SW 1271 (cell line): ENCODE data around the gene CHMP2B.
"Not testable (repeated sequence)": the region's sequence is repeated elsewhere in the genome, so short reads cannot be mapped to it uniquely, and the experiment has no call there.

Source experiments
- DNase-seq, 2 experiments: peaks; one replicate each; lab custom pipeline; 2025; lab: John Stamatoyannopoulos, UW

The CHMP2B gene

DNA sequence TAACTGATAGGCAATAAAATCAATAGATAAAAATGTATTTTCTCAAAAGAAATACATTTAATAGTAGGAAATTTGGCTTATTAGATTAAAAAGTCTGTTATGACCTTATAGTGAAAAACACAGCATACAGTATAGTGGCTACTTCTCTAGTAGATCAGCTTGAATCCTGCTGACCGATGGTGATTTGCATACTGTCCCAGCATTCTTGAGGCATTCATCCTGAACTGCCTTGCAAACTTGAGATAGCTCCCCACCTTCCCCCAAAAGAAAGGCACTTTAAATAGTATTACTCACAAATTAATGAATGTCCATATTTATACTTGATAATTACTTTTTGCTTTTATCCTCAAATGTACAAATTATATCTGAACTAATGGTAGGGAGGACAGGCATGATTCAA lies 6.7 kb downstream of the CHMP2B start:
- DNase-seq: no peak

DNA sequence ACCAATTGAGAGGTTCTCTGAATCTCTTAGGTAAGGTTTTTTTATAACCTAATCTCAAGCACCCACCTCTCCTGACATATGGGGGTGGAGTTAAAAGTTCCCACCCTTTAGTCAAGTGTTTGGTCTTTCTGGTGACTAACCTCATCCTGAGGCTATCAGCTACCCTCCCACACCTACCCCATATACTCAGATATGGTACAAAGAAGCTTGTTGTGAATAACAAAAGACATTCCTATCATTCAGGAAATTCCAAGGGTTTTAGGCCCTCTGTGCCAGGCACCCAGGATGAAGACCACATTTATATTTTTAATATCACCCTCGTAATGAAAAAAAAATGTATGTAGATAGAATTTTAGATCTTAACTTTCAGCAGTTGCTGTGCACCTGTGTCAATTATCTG lies 9.0 kb downstream of the CHMP2B start:
- peak in 1 of 2 experiments; percentile 4 for DNase-seq

DNA sequence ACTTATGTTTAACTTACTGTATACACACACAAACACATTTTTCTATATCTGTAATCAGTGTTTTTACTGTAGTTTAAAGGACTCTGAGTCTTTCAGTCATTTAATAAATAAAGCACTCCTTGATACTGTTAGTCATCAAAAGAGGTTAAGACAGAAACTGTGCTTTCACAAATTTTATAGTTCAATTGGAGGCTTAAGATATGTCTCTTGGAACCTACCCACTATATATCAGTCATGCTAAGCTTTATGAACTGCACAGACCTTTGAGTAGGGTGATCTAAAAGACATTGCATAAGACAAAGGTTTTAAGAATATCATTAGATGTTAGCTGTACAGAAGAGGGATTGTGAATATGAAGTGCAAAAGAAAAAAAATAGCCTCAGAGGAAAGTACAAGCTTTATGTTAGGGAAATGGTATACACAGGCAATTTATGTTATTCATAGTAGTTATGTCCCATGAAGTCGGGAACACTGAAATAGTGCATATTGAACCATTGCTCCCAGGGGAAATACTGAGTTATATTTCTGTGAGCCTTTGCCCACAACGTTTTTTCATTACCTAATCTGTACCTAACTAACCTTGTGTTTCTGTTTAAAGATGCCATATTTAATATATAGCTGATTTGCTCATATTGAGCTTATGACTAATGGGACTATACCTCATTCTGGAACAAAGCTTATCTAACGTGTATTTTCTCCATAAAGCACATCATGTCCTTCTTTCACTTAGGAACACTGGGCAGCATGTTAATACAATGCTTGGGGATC lies 19.7 kb downstream of the CHMP2B start:
- no peak for DNase-seq

DNA sequence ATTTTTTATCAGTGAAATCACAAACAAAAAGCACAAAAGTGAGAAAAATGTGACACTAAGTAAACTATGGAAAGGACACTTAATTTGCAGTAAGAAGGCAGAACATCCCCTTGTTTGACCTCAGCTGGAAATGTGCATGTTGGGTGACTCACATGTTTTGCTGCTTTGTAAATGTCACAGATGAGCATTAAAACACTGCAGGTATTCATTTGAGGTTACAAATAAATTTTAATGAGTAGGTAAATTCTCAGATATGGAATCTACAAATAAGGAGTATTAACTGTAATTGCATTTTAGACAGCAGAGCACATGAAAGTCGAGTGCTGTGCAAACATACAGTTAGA lies 20.3 kb downstream of the CHMP2B start:
- no peak for DNase-seq

DNA sequence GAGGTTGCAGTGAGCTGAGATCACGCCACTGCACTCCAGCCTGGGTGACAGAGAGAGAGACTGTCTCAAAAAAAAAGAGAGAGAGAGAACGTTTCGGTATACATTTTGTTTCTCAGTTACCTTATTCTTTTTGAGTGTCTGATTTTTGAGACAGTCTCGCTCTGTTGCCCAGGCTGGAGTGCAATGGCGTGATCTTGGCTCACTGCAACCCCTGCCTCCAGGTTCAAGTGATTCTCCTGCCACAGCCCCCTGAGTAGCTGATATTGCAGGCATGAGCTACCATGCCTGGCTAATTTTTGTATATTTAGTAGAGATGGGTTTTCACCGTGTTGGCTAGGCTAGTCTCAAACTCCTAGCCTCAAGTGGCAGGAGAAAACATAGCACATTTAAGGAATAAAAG lies 21.1 kb downstream of the CHMP2B start:
- DNase-seq: not testable (repeated sequence)

DNA sequence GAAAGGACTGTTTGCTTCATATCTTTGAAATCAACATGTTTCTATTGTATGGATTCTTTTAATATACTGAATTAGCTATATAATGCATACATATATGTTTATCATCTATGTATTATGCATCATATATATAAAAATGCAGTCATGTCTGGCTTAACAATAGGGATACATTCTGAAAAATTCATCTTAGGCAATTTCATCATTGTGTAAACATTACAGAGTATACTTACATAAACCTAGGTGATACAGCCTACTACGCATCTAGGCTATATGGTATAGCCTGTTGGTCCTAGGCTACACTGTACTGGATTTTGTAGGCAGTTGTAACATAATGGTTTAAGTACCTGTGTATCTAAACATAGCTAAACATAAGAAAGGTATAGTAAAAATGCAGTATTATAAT lies 21.7 kb downstream of the CHMP2B start:
- DNase-seq: no peak

DNA sequence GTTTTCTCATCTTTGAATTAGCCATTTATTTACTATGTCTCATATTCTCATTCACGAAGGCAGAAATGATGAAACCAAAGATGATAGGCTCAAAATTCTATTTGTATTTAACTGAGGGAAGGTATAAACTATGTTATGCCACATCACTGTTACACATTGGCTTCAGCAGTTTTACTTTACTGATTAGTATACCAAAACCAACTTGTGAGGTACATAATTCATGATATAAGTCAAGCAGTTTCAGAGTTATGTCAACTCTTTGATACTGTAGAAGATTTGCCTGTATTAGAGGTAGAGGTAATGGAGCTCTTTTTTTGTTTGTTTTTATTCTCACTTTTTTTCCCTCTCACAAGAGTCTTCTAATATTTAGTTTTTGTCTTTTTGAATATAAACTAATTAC lies 22.9 kb downstream of the CHMP2B start:
- no peak for DNase-seq

DNA sequence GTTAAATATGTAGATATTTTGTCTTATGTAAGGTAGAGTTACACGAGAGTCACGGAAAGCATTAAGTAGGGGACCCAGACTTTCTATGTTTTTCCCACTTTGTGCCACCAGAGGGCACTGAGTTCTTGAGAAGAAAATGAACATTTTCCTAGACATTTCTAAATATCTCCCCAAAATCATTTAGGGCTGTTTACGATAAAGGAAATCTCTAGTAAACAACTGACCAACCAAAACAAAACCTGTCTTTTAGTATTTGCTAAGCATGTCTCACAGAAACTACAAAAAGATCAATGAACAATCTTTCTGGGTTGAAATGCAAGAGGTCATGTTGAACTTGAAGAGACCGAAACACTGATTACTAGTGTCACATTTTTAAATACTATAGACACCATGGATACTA lies 33.2 kb downstream of the CHMP2B start:
- peak; percentile 0 to 31 for DNase-seq

DNA sequence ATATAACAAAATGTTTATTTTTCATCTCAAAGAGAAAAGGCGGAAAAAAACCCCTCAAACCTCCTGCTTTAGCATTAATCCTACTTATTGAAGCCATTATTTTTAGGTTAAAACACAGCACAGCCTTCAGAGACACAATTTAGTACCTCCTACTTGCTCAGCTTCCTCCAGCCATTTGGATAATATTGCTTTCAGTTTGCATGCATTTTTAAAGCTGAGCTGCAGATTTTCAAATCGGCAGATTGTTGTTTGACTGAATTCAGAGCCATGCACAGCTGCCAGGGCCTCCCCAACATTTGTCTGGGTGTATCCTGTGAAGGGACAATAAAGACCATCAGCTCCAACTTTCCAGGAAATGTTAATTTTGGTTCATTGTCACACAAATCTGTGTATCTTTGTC lies 34.8 kb downstream of the CHMP2B start:
- no peak for DNase-seq

DNA sequence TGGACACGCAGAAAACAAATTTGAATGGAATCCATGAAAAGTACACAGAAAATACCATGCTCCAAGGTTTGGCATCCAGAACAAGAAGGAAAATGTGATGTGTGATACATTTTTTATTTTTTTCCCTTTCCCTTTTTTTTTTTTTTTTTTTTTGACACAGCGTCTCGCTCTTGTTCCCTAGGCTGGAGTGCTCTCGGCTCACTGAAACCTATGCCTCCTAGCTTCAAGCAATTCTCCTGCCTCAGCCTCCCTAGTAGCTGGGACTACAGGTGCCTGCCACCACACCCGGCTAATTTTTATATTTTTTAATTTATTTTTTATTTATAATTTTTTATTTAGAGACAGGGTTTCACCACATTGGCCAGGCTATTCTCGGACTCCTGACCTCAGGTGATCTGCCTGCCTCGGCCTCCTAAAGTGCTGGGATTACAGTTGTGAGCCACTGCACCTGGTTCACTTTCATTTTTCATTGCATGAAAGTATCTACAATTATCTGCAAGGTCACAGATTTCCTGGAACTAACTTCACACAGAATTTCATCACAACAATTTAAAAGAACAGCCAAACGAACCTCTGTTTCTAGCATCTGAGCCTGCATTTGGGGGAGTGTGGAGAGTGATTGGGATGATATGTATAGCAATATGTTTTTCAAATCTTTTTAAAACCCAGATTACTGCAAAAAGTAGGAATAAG lies 41.0 kb downstream of the CHMP2B start:
- no peak for DNase-seq

DNA sequence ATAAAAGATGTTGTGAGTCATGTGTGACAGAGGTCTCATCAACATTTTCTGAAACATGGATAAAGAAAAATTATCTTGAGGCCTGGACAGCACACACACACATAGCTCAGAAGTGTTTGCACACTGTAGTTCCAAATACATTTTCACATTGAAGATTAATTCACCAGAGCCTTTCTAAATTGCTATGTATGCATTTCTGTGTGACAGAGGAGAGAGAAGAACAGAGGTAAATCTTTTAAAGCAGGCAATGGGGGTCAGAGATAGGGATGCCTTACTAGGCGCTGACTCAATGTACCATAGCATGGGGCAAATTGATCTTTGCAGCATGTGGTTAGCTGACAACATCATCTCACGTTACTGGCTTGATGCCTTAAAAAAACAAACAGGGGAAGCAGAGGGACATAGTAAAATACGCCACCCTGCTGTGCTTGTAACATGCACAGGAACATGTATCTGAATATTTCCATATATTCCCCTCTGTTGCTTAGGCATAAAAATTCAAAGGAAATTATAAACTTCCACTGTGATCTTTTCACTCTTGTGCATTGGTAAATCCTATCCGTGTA lies 41.6 kb downstream of the CHMP2B start:
- DNase-seq: no peak

DNA sequence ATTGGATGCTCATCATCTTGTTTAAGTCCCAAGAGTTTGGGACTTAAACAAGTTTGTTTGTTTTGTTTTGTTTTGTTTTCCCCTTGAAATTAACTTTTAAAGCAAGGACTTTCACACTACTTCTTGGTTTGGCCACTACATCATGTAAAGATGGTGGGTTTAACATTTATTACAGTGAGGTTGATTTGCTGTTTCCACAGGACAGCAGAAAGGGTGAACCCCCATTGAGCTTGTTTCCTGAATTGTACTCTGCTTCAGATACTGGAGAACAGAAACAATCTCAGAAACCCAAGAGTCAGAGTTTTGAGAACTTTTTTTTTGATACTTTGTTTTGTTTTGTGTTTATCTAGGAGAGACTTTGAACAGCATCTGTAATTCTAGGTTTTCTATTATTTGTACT lies 42.6 kb downstream of the CHMP2B start:
- no peak for DNase-seq

DNA sequence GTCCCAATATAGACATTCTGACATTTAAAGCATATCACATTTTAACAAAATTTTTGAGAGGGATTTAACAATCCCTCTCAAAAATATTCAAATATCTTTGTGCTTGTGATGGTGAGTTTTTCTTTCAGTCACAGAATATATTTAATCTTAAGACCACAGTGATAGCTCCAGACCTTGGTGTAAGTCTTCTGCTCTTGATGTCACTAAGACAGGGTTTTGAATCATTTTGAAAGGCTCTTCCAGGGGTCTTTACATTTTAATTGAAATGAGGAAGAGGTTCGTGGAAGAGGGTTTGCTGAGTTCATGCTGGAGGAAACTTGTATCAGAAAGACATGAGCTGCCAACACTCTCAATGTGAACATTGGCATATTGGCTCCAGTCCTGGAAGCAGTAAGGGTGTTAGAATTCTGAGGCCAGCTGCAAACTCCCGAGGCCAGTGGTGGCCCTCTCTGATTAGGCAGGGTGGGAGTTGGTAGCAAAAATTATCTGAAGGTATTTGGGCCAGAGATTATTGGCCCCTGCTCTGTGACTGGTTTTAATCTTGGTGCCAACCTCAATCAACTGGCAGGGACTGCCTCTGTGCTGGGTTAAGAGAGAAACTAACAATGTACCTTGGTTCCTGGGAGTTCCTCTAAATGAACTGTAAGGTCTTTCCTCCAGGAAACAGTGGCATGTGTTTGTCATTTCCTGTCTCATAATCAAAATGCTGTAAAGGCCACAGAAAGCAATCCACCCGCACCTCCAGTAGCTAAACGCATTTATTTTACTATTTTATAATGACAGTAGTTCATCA lies 44.0 kb downstream of the CHMP2B start:
- DNase-seq: no peak

DNA sequence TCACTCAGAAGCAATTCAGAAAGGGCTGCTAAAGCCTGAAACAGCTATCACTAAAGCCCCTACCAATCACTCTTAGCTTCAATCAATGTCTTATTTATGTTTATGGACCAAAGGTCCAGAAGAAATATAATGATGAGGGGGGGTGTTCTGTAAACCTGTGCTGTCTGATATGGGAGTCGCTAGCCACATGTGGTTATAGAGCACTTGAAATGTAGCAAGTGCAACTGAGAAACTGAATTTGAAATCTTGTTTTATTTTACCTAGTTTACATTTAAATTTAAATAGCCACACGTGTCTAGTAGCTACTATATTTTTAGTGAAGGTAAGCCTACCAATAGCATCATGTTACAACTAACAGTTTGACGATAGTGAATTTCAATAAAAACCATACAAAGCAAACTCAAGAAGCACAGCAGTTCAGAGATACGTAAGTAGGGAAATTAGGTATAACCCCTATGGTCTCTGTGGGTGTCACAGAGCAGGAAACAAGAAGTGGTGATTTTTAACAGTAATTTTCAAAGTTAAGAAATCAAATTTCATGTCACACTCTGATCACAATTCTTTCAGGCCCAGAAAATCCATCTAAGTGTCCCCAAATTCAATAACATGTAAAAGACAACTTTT lies 45.7 kb downstream of the CHMP2B start:
- DNase-seq: no peak

DNA sequence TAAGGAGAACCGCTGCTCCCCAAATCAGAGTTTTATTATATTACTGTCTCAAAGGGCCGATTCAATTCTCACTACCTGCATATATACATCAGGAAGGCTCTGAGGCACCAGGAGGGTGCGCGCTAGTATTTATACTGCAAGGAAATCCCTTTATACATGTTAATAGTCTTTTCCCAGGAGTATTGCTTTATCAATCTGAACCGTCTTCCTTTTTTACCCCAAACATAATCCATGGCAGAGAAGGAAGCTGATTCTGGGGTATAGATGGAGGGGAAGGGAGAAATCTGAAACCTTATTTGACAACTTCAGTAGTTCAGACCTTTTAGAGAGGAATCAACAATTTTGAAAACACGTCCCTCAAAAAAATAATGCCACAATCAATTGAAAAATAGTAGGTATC lies 49.4 kb downstream of the CHMP2B start, which contains the start of gene POU1F1:
Gene POU1F1 (minus strand): TSS at position 101 of the 400 bp plus-strand sequence. CDS start 122 bp downstream, outside the sequence.
- no peak for DNase-seq

DNA sequence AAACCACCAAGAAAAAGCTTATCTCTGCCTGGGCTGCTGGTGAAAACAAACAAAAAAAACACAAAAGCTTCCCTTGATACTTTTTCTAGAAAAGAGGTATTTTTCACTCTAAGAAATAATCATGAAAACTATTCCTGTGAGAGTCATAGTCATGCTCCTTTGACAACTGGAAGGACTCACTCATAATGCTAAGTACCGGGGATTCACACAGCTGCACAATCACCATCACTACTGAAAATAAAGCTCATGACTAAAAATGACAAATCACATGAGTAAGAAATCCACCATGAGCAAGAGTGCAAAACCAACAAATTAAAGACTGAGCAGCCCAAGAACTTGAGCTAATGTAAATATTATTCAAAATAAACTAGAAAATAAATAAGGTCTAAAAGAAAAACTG lies 59.9 kb downstream of the CHMP2B start:
- DNase-seq: no peak

DNA sequence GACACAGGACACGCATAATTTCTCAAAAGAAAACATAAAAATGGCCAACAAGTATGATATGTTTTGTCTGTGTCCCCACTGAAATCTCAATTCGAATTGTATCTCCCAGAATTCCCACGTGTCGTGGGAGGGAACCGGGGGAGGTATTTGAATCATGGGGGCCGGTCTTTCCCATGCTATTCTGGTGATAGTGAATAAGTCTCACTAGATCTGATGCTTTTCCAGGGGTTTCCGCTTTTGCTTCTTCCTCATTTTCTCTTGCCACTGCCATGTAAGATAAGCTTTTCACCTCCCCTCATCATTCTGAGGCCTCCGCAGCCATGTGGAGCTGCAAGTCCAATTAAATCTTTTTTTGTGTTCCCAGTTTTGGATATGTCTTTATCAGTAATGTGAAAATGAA lies 61.3 kb downstream of the CHMP2B start:
- DNase-seq: no peak

DNA sequence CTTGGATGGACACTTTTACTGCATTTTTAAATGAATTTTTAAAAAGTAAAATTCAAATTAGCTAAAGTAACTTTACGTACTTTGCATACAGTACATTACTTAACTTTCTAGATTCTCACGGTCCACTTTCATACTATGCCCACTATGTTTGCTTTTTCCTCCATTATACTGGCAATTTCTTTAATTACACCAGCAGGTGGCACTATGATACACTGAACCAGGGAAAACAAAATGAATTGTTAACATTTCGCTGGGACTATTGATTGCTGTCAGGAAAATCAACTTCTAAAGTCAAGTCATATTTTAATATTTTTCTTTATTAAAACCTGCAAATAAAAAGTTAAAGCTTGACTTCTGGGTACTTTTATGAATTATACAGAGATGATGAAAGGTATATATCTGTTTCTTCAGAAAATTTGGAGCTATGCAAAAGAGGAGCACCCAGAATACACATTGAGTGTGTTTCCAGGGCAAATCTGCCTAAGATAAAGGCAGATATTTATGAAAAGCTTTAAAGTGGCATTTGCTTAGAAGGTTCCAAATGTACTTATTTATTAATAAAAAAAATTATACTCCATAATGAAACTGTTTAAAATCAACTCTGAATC lies 71.1 kb downstream of the CHMP2B start:
- DNase-seq: peak in 1 of 2 experiments; percentile 33

DNA sequence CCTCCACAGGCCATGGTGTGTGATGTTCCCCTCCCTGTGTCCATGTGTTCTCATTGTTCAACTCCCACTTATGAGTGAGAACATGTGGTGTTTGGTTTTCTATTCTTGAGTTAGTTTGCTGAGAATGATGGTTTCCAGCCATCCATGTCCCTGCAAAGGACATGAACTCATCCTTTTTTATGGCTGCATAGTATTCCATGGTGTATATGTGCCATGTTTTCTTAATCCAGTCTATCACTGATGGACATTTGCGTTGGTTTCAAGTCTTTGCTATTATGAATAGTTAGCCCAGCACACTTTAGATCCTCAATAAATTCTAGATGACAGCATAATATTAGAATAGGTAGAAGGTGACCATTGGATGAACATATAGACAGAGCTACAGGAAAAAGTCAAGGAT lies 77.9 kb downstream of the CHMP2B start:
- not testable (repeated sequence) for DNase-seq
